ENCODE data around the gene CBLB.
"Not testable (repeated sequence)": the region's sequence is repeated elsewhere in the genome, so short reads cannot be mapped to it uniquely, and the experiment has no call there.

DNA sequence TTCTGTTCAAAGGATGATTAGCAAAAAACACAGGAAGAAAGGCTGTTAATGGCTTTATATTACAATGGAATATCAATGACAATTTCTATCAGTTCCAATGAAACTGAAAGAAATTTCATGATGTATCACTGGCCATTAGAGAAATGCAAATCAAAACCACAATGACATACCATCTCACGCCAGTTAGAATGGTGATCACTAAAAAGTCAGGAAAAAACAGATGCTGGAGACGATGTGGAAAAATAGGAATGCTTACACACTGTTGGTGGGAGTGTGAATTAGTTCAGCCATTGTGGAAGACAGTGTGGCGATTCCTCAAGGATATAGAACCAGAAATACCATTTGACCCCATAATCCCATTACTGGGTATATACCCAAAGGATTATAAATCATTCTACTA, 53.5 kb downstream of the CBLB start:
- TF ChIP-seq, protein P1, sequence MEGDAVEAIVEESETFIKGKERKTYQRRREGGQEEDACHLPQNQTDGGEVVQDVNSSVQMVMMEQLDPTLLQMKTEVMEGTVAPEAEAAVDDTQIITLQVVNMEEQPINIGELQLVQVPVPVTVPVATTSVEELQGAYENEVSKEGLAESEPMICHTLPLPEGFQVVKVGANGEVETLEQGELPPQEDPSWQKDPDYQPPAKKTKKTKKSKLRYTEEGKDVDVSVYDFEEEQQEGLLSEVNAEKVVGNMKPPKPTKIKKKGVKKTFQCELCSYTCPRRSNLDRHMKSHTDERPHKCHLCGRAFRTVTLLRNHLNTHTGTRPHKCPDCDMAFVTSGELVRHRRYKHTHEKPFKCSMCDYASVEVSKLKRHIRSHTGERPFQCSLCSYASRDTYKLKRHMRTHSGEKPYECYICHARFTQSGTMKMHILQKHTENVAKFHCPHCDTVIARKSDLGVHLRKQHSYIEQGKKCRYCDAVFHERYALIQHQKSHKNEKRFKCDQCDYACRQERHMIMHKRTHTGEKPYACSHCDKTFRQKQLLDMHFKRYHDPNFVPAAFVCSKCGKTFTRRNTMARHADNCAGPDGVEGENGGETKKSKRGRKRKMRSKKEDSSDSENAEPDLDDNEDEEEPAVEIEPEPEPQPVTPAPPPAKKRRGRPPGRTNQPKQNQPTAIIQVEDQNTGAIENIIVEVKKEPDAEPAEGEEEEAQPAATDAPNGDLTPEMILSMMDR (IDR thresholded peaks at IDR 0.05) = not testable (repeated sequence)
- TF ChIP-seq POLR2A (IDR thresholded peaks at IDR 0.05) = not testable (repeated sequence)
